Stimulated activated CD4-positive, alpha-beta T cell treated with anti-CD3 and anti-CD28 coated beads, Interleukin-4, amount 100 ng/mL, for 24 hours (primary cell): ENCODE measurements around the gene TRIM33.
"Not testable (repeated sequence)": the region's sequence is repeated elsewhere in the genome, so short reads cannot be mapped to it uniquely, and the experiment has no call there.

ENCODE experiments used
- DNase-seq: peaks from one replicate; pipeline ENCODE4 v3.0.0-alpha.2; 2020

TRIM33 gene

DNA sequence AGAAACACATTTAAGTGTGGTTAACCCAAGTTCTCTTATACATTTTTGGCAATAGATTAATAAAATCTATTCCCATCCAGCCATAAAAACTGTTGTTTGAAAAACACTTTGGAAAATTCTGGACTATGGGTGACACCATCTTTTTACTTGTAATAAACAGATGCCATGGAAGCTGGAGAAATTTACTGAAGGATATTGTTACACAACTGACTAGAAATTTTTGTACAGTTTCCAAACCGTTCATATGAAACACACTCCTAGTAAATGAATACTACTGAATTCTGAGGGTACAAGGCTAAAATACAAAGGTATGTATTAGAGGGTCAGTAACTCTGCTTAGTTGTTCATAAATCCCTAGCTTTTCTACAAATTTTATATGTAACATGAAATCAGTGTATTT is 48.7 kb downstream of the TRIM33 start:
- DNase-seq: no peak

DNA sequence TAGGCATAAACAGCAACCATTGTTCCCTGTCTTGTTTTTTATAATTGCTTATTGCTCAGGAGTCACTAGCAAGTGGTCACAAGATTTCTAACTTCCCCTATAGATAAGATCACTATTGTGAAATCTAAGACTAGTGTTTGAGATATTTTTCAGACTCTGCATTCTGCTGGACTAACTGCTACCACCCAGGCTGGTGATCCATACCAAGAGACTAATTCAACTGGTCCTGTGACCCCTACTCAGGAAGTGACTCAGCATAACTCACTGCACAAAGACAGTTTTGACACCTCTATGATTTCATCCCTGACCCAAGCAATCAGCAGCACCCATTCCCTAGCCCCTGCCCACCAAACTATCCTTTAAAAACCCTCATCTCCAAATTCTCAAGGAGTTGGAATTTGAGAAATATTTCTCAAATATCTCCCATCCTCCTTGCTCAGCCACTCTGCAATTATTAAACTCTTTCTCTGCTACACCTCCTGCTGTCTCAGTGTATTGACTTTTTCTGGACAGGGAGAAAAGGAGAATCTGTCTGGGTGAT is 52.7 kb downstream of the TRIM33 start:
- no peak for DNase-seq

DNA sequence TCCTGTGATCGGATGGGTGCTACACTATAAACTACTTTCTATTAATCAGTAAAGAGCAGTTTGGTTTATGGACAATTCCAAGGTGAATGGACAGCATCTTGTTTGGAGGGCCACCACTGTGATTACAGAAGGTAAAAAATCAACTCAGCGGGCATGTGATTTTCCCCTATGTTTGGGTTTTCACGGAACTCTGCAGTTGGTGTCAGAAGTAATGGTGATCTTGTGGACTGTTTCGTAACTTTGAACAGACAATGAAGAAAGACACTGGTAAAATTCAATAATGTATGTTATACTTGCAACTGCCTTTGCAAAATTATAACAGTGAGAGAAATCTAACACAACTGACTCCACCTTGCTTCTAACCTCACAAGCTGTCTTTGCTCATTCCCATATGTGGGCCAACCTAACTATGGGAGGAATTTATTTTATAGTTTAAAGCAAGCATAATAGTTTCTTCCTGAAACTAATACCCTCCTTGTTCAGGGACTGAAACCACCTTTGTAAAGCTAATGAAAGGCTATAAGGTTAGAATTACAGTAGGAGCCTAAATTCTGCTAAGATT is 53.2 kb downstream of the TRIM33 start:
- DNase-seq: no peak

DNA sequence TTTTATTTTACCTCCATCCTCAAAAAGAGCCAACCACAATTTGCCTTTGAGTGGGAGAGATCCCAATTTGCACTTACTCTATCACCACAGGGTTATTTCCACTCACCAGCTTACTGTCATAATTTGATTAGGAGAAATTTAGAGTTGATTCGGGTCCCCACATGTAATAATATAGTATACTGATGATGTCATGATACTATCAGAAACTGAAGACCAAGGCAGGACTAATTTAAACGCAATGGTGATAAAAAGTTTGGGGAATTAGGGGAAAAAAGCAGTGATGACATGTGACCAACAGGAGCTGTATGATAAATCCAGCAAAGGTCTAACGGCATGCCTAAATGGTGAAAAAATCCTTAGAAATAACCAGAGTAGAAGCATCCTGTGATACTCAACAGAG is 54.4 kb downstream of the TRIM33 start:
- no peak for DNase-seq

DNA sequence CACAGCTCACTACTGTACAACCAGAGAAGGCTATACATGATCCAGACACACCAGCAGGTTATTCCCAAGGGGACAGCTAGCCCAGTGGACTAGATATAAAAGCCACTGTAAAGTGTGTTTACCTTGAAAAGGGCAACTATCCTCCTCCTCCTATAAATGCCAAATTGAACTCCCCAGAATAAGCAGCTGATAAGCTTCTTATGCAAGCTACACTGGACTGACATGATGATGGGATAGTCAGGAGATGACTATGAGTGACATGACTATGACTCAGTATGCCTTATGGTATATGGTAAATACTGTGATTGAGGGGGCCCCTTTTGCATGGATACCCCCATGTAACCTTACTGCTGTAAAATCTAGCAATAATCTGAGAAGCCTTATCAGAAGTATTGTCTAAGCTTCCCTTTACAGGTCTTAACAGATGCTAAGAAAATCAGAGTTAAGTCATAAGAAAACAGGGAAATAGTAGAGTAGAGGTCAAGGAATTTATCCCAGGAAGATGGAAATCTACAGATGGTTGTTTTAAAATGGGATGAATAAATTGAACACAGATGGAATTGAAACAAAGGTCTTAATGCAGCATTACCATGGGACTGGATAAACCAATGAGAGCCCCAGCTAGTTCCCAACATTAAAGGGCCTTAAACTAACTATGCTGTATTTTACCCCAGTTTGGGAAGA is 55.8 kb downstream of the TRIM33 start:
- no peak for DNase-seq

DNA sequence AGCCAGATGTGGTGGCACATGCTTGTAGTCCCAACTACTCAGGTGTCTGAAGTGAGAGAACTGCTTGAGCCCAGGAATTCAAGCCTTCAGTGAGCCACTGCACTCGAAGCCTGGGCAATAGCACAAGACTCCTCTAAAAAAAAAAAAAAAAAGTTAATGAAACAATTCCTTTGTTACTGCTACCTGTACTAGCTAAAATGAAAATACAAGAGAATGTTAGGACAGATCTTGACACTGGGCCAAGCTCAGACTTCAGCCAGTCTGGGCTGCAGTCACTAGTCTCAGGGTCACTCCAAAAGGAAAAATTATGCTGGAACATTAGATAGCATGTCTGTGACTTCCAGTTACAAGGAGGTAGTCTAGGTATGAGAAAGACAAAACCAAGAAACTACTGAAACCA is 56.5 kb downstream of the TRIM33 start:
- no peak for DNase-seq

DNA sequence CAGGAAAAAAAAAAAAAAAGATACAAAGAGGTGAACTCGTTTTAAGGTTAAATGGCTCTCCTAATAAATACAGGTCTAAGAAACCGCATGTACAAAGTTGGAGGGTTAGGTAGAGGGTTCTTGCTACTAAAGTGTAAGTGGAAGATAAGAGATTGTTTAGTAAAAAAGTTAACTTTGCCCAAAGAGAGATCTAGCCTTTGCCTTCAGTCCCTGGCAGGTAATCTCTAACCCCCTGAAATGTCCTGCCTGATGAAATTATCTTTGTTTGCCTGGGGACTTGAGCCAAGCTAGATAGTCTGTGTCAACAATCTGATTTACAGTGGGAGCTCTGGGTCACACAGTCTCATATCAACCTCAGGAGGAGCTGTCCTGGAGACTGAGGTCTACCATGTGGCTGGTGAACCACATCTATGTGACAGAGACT is 57.6 kb downstream of the TRIM33 start:
- no peak for DNase-seq

DNA sequence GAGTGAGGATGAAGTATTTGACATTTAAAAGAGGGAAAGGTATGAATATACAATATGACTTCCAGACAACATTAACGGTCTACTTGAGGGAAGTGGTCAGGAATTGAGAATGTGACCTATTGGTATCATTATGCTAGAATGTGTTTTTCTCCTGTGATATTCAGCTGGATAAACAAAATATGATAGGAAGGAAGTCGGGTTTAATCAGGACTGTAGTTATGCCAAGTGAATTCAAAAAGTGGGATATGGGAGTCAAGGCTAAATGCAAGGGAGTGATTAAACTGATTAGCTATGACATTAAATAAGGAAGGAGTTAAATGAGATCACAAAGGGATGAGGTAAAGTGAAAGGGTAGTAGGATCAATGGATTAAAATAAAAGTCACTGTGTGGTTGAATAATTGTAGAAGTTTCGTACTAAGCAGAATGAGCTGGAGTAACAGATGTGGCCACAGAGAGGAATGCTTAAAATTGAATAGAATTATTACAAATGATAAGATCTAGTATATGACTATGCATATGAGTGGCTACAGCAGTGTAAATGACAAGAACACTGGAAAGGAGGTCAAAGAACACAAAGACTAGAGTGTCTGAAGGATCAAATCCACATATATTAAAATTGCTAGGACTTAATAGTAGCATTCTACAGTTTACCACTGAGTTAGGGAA is 62.5 kb downstream of the TRIM33 start:
- DNase-seq: no peak

DNA sequence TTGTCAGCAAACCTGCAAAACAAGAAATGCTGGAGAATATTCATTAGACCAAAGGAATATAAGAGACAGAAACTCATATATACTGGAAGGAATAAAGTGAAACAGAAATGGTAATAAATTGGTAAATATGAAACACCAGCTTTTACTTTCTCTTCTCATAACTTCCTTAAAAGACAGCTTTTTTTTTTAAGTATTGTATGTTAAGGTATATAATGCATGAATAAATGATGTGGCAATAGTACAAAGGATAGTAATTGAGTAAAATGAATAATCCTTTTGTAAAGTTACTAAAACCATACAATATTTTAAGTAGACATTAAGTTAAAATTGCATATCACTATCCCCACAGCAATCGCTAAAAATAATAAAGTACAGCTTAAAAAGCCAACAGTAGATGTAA is 64.8 kb downstream of the TRIM33 start:
- no peak for DNase-seq

DNA sequence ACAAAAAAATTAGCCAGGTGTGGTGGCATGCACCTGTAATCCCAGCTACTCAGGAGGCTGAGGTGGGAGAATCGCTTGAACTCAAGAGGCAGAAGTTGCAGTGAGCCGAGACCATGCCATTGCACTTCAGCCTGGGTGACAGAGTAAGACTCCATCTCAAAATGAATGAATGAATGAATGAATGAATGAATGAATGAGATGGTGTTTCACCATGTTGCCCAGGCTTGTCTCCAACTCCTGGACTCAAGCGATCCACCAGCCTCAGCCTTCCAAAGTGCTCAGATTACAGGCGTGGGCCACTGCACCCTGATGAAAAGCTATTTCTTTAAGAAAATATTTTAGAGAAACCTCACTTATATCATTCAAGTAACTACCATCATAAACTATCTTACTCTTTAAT is 67.8 kb downstream of the TRIM33 start:
- not testable (repeated sequence) for DNase-seq

DNA sequence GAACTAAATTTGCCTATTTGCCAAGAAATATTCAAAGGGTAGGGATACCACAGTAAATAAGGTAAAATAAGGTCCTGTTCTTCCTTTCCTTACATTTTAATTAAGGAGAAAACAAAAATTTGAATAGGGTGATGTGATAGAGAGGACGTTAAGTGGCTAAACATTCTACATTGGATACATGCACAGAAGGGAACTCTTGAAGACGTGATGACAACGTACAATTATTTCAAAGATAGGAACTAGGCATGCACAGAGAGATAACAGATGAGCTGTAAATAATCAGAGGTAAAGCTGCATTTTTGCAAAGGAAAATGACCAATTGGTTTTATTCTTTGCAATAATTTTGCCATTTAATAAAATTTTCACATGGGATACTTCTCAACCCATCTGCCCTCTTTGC is 69.7 kb downstream of the TRIM33 start:
- DNase-seq: no peak

DNA sequence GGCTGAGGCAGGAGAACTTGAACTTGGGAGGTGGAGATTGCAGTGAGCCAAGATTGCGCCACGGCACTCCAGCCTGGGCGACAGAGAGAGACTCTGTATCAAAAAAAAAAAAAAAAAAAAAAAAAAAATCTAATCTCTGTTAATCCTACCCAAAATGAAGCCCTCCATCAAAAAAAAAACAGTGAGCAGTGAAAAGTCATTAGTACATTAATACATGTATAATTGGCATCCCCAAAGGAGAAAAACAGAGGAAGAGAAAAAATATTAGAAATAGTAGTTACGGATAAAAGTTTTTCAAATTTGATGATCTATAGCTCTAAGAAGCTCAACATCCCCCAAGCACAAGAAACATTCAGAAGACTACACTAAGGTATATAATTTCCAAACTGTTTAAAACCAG is 71.6 kb downstream of the TRIM33 start:
- DNase-seq: no peak

DNA sequence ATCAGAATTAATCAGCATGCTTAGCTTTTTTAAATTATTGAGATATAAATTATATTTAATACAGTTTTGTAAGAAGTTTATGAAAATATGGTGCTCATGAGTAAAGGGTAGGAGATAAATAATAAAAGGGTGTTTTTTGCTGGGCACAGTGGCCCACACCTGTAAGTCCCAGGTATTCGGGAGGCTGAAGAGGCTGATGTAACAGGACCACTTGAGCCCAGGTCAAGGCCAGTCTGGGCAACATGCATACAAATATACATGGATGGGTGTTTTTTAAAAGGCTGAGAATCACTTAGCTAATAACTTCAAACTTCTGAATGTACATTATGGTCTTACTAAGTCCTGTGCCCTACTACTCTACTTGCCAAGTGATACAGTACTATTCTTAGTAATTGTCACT is 73.2 kb downstream of the TRIM33 start:
- DNase-seq: no peak

DNA sequence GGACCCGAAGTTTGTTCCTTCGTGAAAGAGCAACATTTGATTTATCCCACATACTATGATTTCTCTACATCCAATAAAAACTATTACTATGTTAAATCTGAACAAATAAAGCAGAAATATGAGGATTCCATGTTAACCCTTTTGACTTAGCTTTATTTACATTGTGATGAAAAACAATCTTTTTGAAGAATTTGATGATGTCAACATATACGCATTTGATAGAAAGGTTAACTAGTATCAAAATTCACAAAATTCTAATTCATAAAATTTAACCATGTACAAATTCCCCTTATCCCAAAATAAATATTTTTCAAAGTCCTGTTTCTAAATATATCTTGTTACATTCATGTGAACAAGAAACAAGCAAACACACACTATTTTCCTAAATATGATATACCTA is 74.2 kb downstream of the TRIM33 start:
- DNase-seq: no peak

DNA sequence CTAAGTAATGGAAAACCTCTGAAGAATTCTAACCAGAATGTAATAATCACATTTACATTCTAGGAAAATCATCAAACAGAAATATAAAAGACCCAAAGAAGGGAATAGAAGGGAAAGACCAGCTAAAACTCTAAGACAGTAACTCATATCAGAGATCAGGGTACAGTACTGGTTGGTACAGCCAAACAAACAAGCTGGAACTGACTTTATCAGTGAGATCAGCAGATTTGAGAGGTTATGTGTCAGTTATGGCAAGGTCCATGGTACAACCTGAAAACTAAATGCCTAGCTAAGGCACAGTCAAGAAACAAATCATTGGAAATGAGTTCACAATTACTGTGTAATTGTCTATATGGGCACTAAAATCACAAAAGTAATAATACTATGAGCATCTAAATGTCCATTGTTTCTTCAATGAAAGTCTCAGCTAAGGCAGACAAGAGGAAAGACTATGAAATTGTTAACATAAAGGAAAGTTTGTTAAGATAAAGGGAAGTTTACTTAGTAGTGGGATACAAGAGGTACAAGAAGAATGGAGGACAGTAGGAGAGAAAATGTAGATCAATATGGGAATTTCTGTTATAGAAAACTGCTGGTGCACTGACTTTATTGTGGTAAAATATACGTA is 75.8 kb downstream of the TRIM33 start:
- no peak for DNase-seq

DNA sequence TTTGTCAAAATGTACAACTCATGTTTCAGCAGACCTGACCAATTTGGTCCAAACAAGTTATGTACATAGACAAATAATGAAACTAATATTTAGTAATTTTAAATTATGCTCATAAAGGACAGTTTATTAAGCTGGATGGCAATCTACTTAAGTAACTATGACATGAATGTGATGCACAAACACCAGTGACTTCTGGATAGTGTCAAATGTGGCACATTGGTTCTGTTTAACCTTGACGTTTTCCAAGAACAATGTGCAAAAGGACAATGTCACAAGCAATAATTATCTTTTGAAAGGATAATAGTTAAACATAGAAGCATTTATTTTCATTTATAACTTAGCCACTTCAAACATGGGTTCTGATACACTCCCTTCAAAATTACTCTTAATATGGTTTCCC is 80.0 kb downstream of the TRIM33 start:
- no peak for DNase-seq

DNA sequence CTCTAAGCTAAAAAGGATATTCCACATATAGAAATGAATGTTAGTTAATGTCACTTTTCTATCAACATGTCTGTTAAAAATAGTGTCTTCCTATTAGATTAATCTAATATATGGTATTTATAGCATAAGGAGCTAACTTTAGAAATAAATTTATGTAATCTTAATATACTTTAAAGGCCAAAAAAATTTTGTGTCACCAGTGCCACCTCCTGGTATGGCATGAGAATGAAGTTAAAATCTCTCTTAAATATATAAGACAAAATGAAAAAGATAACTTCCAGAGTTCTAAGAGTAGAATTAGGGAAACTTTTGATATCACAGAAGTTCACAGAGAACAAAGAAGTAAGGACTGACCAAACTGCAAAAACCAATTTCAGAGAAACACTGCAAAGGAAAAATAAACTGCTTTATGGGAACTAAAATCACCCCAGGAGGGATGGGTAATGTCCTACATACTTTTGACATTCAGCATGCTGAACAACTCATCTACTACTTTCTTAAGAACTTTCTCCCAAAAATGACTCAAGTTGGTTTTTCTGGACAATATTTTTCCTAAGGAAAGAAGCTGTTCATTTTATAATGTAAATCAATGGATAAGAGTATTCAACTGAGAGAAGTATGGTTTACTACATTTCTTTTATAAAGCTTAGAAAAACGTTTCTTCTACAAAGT is 82.8 kb downstream of the TRIM33 start:
- DNase-seq: no peak

DNA sequence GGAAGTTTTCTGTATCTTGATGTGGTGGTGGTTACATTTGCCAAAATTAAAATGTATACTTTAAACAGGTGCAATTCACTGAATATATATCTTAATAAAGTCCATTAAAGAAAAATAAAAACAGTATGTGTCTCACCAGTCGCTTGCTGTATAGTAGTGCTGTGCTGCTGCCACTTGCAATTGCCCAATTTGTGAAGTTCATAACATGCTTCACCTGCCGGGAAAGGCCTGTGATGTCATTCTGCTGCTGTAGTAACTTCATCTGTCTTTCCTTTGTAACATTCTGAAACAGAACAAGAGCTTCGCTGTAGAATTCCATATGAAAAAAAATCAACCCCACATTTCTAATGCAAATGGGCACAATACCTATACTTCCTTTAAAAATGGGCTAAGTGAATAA is 83.4 kb downstream of the TRIM33 start:
- DNase-seq: no peak

DNA sequence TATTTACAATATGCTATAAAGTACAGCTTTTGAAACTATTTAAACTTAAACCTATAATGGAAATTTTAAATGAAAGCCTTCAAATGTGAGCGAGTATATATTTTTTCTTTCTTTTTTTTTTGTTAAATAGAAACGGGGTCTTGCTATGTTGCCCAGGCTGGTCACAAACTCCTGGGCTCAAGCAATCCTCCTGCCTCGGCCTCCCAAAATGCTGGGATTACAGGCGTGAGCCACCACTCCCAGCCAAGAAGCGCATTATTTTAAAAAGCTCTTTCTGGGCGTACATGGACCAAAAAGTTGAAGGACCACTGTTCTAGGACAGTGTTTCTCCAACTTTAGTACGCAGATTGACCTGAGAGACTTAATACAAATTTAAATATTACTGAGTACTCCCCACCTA is 87.5 kb downstream of the TRIM33 start:
- no peak for DNase-seq

DNA sequence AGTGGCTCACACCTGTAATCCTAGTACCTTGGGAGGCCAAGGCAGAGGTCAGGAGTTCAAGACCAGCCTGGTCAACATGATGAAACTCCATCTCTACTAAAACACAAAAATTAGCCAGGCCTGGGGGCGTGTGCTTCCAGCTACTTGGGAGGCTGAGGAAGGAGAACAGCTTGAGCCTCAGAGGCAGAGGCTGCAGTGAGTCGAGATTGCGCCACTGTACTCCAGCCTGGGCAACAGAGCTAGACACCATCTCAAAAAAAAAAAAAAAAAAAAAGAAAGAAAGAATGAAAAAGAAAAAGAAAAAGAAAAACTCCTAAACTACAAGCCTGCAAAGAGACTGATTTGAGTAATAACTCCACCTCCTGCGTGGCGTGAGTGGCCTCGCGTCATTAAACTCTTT is 92.1 kb downstream of the TRIM33 start:
- not testable (repeated sequence) for DNase-seq

DNA sequence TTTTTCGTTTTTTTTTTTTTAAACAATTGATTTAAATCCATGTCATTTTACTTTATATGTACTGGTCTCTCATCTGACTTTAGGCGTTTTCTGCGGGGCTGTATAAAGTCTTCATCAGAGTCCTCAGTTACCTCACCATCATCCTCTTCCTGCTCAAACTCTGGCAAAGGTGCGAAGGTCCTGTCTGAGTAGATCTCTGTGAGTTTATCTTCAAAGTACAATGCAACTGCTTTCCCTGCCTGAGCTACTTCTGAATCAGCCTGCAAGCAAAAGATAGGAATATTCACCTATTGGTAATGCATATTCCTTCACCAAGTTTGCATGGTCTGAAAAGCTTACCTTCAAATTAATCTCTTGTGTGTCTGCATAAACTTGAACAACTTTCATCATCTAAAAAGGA is 113.4 kb downstream of the TRIM33 start:
- DNase-seq: no peak

DNA sequence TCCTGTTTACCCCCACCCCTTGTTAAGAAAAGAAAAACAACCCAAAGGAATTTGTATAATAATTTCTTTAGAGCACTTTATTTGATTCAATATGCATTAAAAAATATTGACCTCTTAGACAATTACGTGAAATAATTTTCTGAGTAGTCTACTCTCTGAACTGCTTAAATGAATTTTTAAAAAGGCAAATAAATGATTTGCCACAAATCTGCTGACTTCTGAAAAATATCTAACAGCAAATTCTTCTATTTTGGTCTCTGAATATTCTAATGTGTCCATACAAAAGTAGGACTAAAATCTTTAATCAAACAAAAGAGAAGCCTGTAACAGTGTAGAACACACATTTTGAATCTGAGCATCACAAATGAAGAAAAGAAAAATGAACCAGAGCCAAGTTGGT is 115.1 kb downstream of the TRIM33 start:
- DNase-seq: no peak

DNA sequence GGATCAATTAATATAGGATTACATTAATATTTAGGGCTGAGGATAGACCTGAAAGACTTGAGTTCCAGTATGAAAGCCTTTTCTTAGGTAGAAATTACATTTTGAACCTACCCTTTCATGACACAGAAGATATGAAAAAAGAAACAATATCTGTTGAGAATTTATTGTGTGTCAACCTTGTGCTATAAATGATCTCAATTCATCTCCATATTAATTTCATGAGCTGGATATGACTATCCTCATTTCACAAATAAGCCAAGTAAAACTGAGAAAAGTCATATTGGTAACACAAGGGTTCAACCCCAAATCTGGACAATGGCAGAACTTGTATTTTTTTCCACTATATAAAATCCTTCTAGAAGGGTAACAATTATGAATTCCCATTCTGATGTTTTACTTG is 120.0 kb downstream of the TRIM33 start:
- no peak for DNase-seq
